K562 (cell line): ENCODE measurements around the gene BLTP3B. TPM values are rescaled to one million over a fixed set of nuclear protein-coding genes. Genes with fewer than 3 reads are reported as not detected.

Experiments used
- ATAC-seq: fragments of 200-7000 bp; cut with Tn5 transposase; 3 replicates; pipeline ENCODE4 v1.9.1; 2020; ENCODE audit warnings: moderate library complexity
- BruUV-seq: library from RNA; stranded (reverse); fragments of 400-500 nt; replicated peaks from 2 replicates; lab custom pipeline; 2021; lab: Mats Ljungman, UMichigan
- CTCF ChIA-PET: fragments of 300-600 bp; formaldehyde crosslinking; extraction: SDS; loops from one replicate; lab custom pipeline; 2021; ENCODE audit warnings: low intra/inter-chr PET ratio; lab: Yijun Ruan, JAX
- POLR2A ChIA-PET: fragments of 300-600, 350-650 bp; sonication (Branson Sonifier 250); formaldehyde crosslinking; extraction: SDS; loops from one replicate; lab custom pipeline; 2021; ENCODE audit warnings: antibody characterized with exemption, inconsistent platforms; lab: Yijun Ruan, JAX
- DNase-seq, 4 experiments: peaks; one replicate each; pipeline versions ENCODE4 v3.0.0 to v3.0.0-alpha.2; 2011 to 2018; ENCODE audit warnings: low spot score in 3 of 4, mixed read lengths in 3 of 4; ENCODE audit errors: extremely low read depth in 1 of 4
- FAIRE-seq: peaks from 2 replicates; lab custom pipeline; 2011; peaks lifted over from hg19 to GRCh38; lab: Jason Lieb, UNC
- H2AFZ ChIP-seq: 2 replicates; pipeline ENCODE4 v1.6.0; 2011; ENCODE audit warnings: low read depth, low read length, control low read depth, inconsistent platforms
- H3K27ac ChIP-seq: fragments of 200-600 bp; 3 replicates; pipeline ENCODE4 v1.8.0; 2011; ENCODE audit warnings: low read depth, mild to moderate bottlenecking, control low read depth, inconsistent platforms, low read length, moderate library complexity, mixed read lengths; ENCODE audit errors: extremely low read depth
- H3K27me3 ChIP-seq, 2 experiments: fragments of 300-600 bp in 1 of 2; 2 replicates in 1 of 2; 3 replicates in 1 of 2; pipeline versions ENCODE4 v1.6.0 to v1.8.0; 2011; ENCODE audit warnings: inconsistent platforms in 2 of 2, low read length in 2 of 2, mild to moderate bottlenecking in 1 of 2, mixed read lengths in 1 of 2, moderate library complexity in 1 of 2; ENCODE audit not compliant: control insufficient read depth in 2 of 2, insufficient read depth in 2 of 2
- H3K36me3 ChIP-seq: fragments of 300-600 bp; 3 replicates; pipeline ENCODE4 v1.8.0; 2011; ENCODE audit warnings: mild to moderate bottlenecking, low read length, inconsistent platforms; ENCODE audit not compliant: control insufficient read depth, insufficient read depth
- H3K4me1 ChIP-seq, 2 experiments: fragments of 200-600 bp in 1 of 2; replicated peaks in 1 of 2; 2 replicates in 1 of 2; 3 replicates in 1 of 2; pipeline versions ENCODE4 v1.5.1 to v1.8.0; 2011; ENCODE audit warnings: inconsistent platforms in 2 of 2, low read length in 2 of 2, mild to moderate bottlenecking in 1 of 2, mixed read lengths in 1 of 2, moderate library complexity in 1 of 2; ENCODE audit not compliant: control insufficient read depth in 2 of 2, insufficient read depth in 2 of 2
- H3K4me2 ChIP-seq: 2 replicates; pipeline ENCODE4 v1.6.1; 2011; ENCODE audit warnings: low read length, control low read depth, inconsistent platforms, mixed read lengths; ENCODE audit not compliant: insufficient read depth
- H3K4me3 ChIP-seq: fragments of 200-600 bp; sonication (generic), shearing (Covaris generic); 2 replicates; pipeline ENCODE4 v1.5.1; 2016; ENCODE audit warnings: control low read depth, inconsistent platforms
- H3K79me2 ChIP-seq: fragments of 200-600 bp; 3 replicates; pipeline ENCODE4 v1.8.0; 2011; ENCODE audit warnings: low read length, inconsistent platforms; ENCODE audit not compliant: control insufficient read depth, insufficient read depth
- H3K9ac ChIP-seq, 2 experiments: 2 replicates each; pipeline versions ENCODE4 v1.6.0 to v1.6.1; 2011; ENCODE audit warnings: low read depth in 2 of 2, low read length in 2 of 2, control low read depth in 1 of 2, inconsistent platforms in 1 of 2, mild to moderate bottlenecking in 1 of 2, mixed read lengths in 1 of 2; ENCODE audit not compliant: insufficient read depth in 1 of 2
- H3K9me1 ChIP-seq: one replicate; pipeline ENCODE4 v1.6.0; 2011; ENCODE audit warnings: inconsistent platforms, mild to moderate bottlenecking, low read length, moderate library complexity; ENCODE audit not compliant: control insufficient read depth, insufficient read depth
- H3K9me3 ChIP-seq: replicated peaks from 2 replicates; pipeline ENCODE4 v1.5.1; 2011; ENCODE audit warnings: low read depth, low read length, inconsistent platforms; ENCODE audit not compliant: control insufficient read depth, insufficient read depth
- H4K20me1 ChIP-seq: replicated peaks from 2 replicates; pipeline ENCODE4 v1.6.1; 2011; ENCODE audit warnings: low read length, inconsistent platforms, mixed read lengths; ENCODE audit not compliant: control insufficient read depth, insufficient read depth
- ATF6 ChIP-seq: sonication (generic); formaldehyde crosslinking; IDR thresholded peaks from 2 replicates; pipeline ENCODE4 v1.4.0; 2020; ENCODE audit warnings: mild to moderate bottlenecking, missing genetic modification reagents
- CBFA2T2 ChIP-seq: fragments of 450-650 bp; conservative IDR thresholded peaks from 2 replicates; pipeline ENCODE4 v1.6.1; 2017; ENCODE audit warnings: mild to moderate bottlenecking
- KLF13 ChIP-seq: fragments of 450-650 bp; IDR thresholded peaks from 2 replicates; pipeline ENCODE4 v1.6.1; 2016; ENCODE audit warnings: missing genetic modification characterization, low read depth, mild to moderate bottlenecking, missing compliant biosample characterization, moderate library complexity, borderline replicate concordance
- NR2C1 ChIP-seq, 2 experiments: fragments of 450-650 bp; IDR thresholded peaks; 2 replicates each; pipeline ENCODE4 v1.6.1; 2017; ENCODE audit warnings: mild to moderate bottlenecking in 2 of 2, antibody characterized with exemption in 1 of 2, inconsistent platforms in 1 of 2, missing compliant biosample characterization in 1 of 2, missing genetic modification characterization in 1 of 2
- PYGO2 ChIP-seq: fragments of 450-650 bp; IDR thresholded peaks from 2 replicates; pipeline ENCODE4 v1.6.1; 2016; ENCODE audit warnings: mild to moderate bottlenecking, missing genetic modification characterization, moderate library complexity, missing compliant biosample characterization
- TEAD1 ChIP-seq, 2 experiments: fragments of 450-650 bp in 1 of 2; sonication (generic) in 1 of 2; formaldehyde crosslinking; IDR thresholded peaks; 2 replicates each; pipeline versions ENCODE4 v1.4.0 to v1.8.0; 2020 to 2022; ENCODE audit warnings: mild to moderate bottlenecking in 2 of 2, missing genetic modification reagents in 1 of 2
- WGBS: fragments of 100-300 bp; shearing (Covaris generic); methylation state at CpG from one replicate; pipeline ENCODE4 v1.1.6; 2016; ENCODE audit warnings: low coverage, mixed read lengths; ENCODE audit not compliant: insufficient coverage; ENCODE audit errors: missing lambda C conversion rate; 5-methylcytosine and 5-hydroxymethylcytosine counted together
- in situ Hi-C: fragments of 300-500 bp; cut with MboI; formaldehyde crosslinking; loops from 4 replicates; pipeline ENCODE4 v1.15.0; 2018; ENCODE audit warnings: inconsistent platforms, mixed read lengths
- intact Hi-C: fragments of 100-400 bp; cut with micrococcal nuclease; formaldehyde crosslinking; loops from 2 replicates; pipeline ENCODE4 v1.14.2; 2022
- polyA plus RNA-seq, 8 experiments: library from polyadenylated mRNA; depleted of rRNA in 4 of 8; stranded (reverse) in 5 of 8; unstranded in 3 of 8; fragments of >200 nt; fragmentation: Nextera tagmentation in 2 of 8; fragmentation: Illumina TruSeq in 1 of 8; extraction: Ambion mirVana in 2 of 8; extraction: Trizol in 1 of 8; gene quantifications; 2 replicates each; pipeline versions ENCODE4 v1.2.1 to v1.2.3, GENCODE V29; 2011 to 2014; ENCODE audit warnings: inconsistent platforms in 1 of 8, missing spikeins in 1 of 8
- total RNA-seq, 7 experiments: library from RNA; depleted of rRNA in 6 of 7; stranded (reverse); fragments of >200 nt in 6 of 7; fragmentation: Illumina TruSeq in 2 of 7; extraction: Trizol in 2 of 7; gene quantifications; 2 replicates each; pipeline versions ENCODE4 v1.2.1 to v1.2.3, GENCODE V29; 2011 to 2021; ENCODE audit warnings: low replicate concordance in 1 of 7

Gene BLTP3B
- total and polyA plus RNA-seq, 9 of the 15 experiments (the other 6 are each of a cell fraction or from before 2014, with no cell fraction given) = 3.9 to 27.4 (median 19.7) TPM

GRCh38 chr12:100159391-100160104 is 16.9 kb upstream of the BLTP3B start:
- H3K9me3 ChIP-seq = no peaks in the 10 kb centered on the region
- in situ Hi-C loops (no loop called here), intact Hi-C loops (loop anchor here (5.0 kb wide), 1 partner anchor 43 kb away; the partner anchor contains the start of gene ACTR6)
- no peak for ATAC-seq
- ChIA-PET POLR2A (interaction anchor here (0.6 to 0.7 kb wide), 2 partner anchors 16 to 483 kb away, joined by 3 read pairs; no protein-coding TSS in a partner anchor), CTCF (no interaction called here)
- H4K20me1 ChIP-seq = no peaks in the 10 kb centered on the region
- peaks cover 5 to 21% of the 10 kb centered on the region in 2 experiments for H3K27me3 ChIP-seq
- 10% methylated on average over 9 of the region's 9 CpGs for WGBS
- no peak overlapping the region for H3K27ac ChIP-seq
- H3K4me2 ChIP-seq = no peak overlapping the region
- H3K36me3 ChIP-seq = no peaks in the 10 kb centered on the region
- H2AFZ ChIP-seq = no peak overlapping the region
- TF ChIP-seq CBFA2T2 (no peak), PYGO2 (tag) (no peak), NR2C1 (IDR thresholded peaks at IDR 0.05) (no peak), NR2C1 (tag; IDR thresholded peaks at IDR 0.05) (no peak), TEAD1 (CRISPR knock-in tag; IDR thresholded peaks at IDR 0.05) (no peak), KLF13 (tag) (no peak), ATF6 (CRISPR knock-in tag) (no peak)
- H3K4me1 ChIP-seq = peaks cover 0 to 5% of the 10 kb centered on the region in 2 experiments; a peak in 3 of 5 replicates
- no peaks in the 10 kb centered on the region for H3K79me2 ChIP-seq
- no peak overlapping the region for H3K4me3 ChIP-seq
- no peak overlapping the region for H3K9ac ChIP-seq
- DNase-seq = no peak
- FAIRE-seq = no peak
- BruUV-seq = no TSS peak
- H3K9me1 ChIP-seq = no peaks in the 10 kb centered on the region
